ENCODE data around the gene RPS16. TPM values are rescaled to one million over a fixed set of nuclear protein-coding genes. Genes with fewer than 3 reads are reported as not detected.

Gene RPS16
- total and polyA plus RNA-seq, 2 experiments from 2014 or later, result 207 to 1,901 TPM

- H3K27ac Mint-ChIP-seq, result peak overlapping the region; percentile 22; the same call in 1 of the 2 replicates
- peak overlapping the region; percentile 51 for H3K4me2 ChIP-seq
- H3K4me1 ChIP-seq (ENCODE audit: insufficient read depth), result peaks cover 18% of the 10 kb centered on the region; the same call in 1 of the 2 replicates
- TF ChIP-seq ZNF114 (CRISPR knock-in tag; IDR thresholded peaks at IDR 0.05) (no peak), CREB1 (CRISPR knock-in tag; IDR thresholded peaks at IDR 0.05; ENCODE audit: low read depth) (no peak), JUNB (IDR thresholded peaks at IDR 0.05; ENCODE audit: unreplicated experiment) (no peak), POLR2AphosphoS5 (IDR thresholded peaks at IDR 0.05; ENCODE audit: low read depth) (no peak), STAT1 (IDR thresholded peaks at IDR 0.05; ENCODE audit: unreplicated experiment) (no peak), ETS1 (IDR thresholded peaks at IDR 0.05) (no peak), EZH2phosphoT487 (IDR thresholded peaks at IDR 0.05; ENCODE audit: unreplicated experiment) (no peak), ZNF462 (CRISPR knock-in tag; IDR thresholded peaks at IDR 0.05) (no peak), EZH2 (IDR thresholded peaks at IDR 0.05; ENCODE audit: low read depth, unreplicated experiment) (no peak), ZNF331 (CRISPR knock-in tag; IDR thresholded peaks at IDR 0.05; ENCODE audit: low read depth) (no peak), NANOG (IDR thresholded peaks at IDR 0.05; ENCODE audit: borderline replicate concordance) (no peak)
- TF ChIP-seq, protein P1, sequence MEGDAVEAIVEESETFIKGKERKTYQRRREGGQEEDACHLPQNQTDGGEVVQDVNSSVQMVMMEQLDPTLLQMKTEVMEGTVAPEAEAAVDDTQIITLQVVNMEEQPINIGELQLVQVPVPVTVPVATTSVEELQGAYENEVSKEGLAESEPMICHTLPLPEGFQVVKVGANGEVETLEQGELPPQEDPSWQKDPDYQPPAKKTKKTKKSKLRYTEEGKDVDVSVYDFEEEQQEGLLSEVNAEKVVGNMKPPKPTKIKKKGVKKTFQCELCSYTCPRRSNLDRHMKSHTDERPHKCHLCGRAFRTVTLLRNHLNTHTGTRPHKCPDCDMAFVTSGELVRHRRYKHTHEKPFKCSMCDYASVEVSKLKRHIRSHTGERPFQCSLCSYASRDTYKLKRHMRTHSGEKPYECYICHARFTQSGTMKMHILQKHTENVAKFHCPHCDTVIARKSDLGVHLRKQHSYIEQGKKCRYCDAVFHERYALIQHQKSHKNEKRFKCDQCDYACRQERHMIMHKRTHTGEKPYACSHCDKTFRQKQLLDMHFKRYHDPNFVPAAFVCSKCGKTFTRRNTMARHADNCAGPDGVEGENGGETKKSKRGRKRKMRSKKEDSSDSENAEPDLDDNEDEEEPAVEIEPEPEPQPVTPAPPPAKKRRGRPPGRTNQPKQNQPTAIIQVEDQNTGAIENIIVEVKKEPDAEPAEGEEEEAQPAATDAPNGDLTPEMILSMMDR (conservative IDR thresholded peaks at IDR 0.05; ENCODE audit: low read depth in 2 of 2), result no peak
- TF ChIP-seq, protein P2, sequence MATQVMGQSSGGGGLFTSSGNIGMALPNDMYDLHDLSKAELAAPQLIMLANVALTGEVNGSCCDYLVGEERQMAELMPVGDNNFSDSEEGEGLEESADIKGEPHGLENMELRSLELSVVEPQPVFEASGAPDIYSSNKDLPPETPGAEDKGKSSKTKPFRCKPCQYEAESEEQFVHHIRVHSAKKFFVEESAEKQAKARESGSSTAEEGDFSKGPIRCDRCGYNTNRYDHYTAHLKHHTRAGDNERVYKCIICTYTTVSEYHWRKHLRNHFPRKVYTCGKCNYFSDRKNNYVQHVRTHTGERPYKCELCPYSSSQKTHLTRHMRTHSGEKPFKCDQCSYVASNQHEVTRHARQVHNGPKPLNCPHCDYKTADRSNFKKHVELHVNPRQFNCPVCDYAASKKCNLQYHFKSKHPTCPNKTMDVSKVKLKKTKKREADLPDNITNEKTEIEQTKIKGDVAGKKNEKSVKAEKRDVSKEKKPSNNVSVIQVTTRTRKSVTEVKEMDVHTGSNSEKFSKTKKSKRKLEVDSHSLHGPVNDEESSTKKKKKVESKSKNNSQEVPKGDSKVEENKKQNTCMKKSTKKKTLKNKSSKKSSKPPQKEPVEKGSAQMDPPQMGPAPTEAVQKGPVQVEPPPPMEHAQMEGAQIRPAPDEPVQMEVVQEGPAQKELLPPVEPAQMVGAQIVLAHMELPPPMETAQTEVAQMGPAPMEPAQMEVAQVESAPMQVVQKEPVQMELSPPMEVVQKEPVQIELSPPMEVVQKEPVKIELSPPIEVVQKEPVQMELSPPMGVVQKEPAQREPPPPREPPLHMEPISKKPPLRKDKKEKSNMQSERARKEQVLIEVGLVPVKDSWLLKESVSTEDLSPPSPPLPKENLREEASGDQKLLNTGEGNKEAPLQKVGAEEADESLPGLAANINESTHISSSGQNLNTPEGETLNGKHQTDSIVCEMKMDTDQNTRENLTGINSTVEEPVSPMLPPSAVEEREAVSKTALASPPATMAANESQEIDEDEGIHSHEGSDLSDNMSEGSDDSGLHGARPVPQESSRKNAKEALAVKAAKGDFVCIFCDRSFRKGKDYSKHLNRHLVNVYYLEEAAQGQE (IDR thresholded peaks at IDR 0.05; ENCODE audit: unreplicated experiment), result no peak
- H3K79me2 ChIP-seq (replicated peaks; ENCODE audit: insufficient read depth), result no peaks in the 10 kb centered on the region; the same call in 1 of the 2 replicates
- no peak for ATAC-seq
- peaks cover 4% of the 10 kb centered on the region; the same call in 1 of the 3 replicates for H3K9me3 Mint-ChIP-seq
- H4K20me1 ChIP-seq (replicated peaks; ENCODE audit: insufficient read depth), result no peaks in the 10 kb centered on the region; the same call in none of the 2 replicates
- H3K27me3 Mint-ChIP-seq (ENCODE audit: insufficient read depth, low read depth, poor library complexity), result peaks cover 10% of the 10 kb centered on the region
- no peak overlapping the region for H2AFZ ChIP-seq
- DNase-seq (ENCODE audit: low spot score), result no peak
- no peaks in the 10 kb centered on the region for H3K27me3 ChIP-seq (ENCODE audit: insufficient read depth)
- peak overlapping the region; percentile 36; the same call in 1 of the 2 replicates for H3K4me3 ChIP-seq
- peaks cover 28% of the 10 kb centered on the region for H3K4me1 Mint-ChIP-seq
- no peak overlapping the region for H3K4me3 Mint-ChIP-seq
- no peaks in the 10 kb centered on the region for H3K9me2 ChIP-seq (ENCODE audit: insufficient read depth)
- 0 out of 2 replicates have a peak, but pooled peaks cover 7% of the 10 kb centered on the region for H3K36me3 ChIP-seq (ENCODE audit: insufficient read depth)
- H3F3A ChIP-seq (replicated peaks; ENCODE audit: low read depth), result peaks cover 36% of the 10 kb centered on the region; the same call in 1 of the 2 replicates
- peaks cover 31% of the 10 kb centered on the region for H3K36me3 Mint-ChIP-seq (ENCODE audit: low read depth)
- peak overlapping the region; percentile 80; the same call in 1 of the 2 replicates for H3K27ac ChIP-seq (ENCODE audit: low read depth)
Measured at GRCh38 chr19:39398297-39398864, 37.4 kb downstream of the RPS16 start.

Measured in GM23338 (cell line).